ENCODE measurements around the gene ITGB3. TPM values are rescaled to one million over a fixed set of nuclear protein-coding genes. Genes with fewer than 3 reads are reported as not detected.

ITGB3 gene
- total RNA-seq, 2 experiments from 2014 or later = not detected

GRCh38 chr17:47330548-47330947, 76.9 kb downstream of the ITGB3 start:
- POLR2A ChIA-PET = no interaction called here
- Mint-ChIP-seq H3K4me1 (ENCODE audit: low read depth) (peaks cover under 1% of the 10 kb centered on the region), H3K27ac (no peak overlapping the region), H3K27me3 (no peaks in the 10 kb centered on the region), H3K4me3 (no peak overlapping the region), H3K36me3 (ENCODE audit: low read depth) (peaks cover 7% of the 10 kb centered on the region), H3K9me3 (no peaks in the 10 kb centered on the region)
- no peak for TF ChIP-seq CTCF (IDR thresholded peaks at IDR 0.05)
- intact Hi-C loops (cut with micrococcal nuclease) = no loop called here
- DNase-seq (no peak), ATAC-seq (no peak)
- CTCF ChIA-PET = interaction anchor here (1.5 kb wide), 1 partner anchor 15 kb away, joined by 3 read pairs; no protein-coding TSS in a partner anchor

GRCh38 chr17:47332287-47332686, 78.7 kb downstream of the ITGB3 start:
- Mint-ChIP-seq H3K27me3 (no peaks in the 10 kb centered on the region), H3K36me3 (ENCODE audit: low read depth) (peaks cover 8% of the 10 kb centered on the region), H3K27ac (no peak overlapping the region), H3K9me3 (no peaks in the 10 kb centered on the region), H3K4me3 (no peak overlapping the region), H3K4me1 (ENCODE audit: low read depth) (no peaks in the 10 kb centered on the region)
- TF ChIP-seq CTCF (IDR thresholded peaks at IDR 0.05) = no peak
- ChIA-PET CTCF (no interaction called here), POLR2A (no interaction called here)
- no peak for ATAC-seq
- intact Hi-C loops (cut with micrococcal nuclease) = no loop called here
- no peak for DNase-seq

- Mint-ChIP-seq H3K9me3 (no peaks in the 10 kb centered on the region), H3K27ac (no peak overlapping the region), H3K4me3 (no peak overlapping the region), H3K4me1 (ENCODE audit: low read depth) (no peaks in the 10 kb centered on the region), H3K36me3 (ENCODE audit: low read depth) (peaks cover 8% of the 10 kb centered on the region), H3K27me3 (no peaks in the 10 kb centered on the region)
- DNase-seq (no peak), ATAC-seq (no peak)
- ChIA-PET CTCF (interaction anchor here (2.1 kb wide), 1 partner anchor 280 kb away, joined by 7 read pairs; no protein-coding TSS in a partner anchor), POLR2A (no interaction called here)
- no peak for TF ChIP-seq CTCF (IDR thresholded peaks at IDR 0.05)
- intact Hi-C loops (cut with micrococcal nuclease) = no loop called here
Measured at GRCh38 chr17:47335101-47335936, 81.7 kb downstream of the ITGB3 start.

GRCh38 chr17:47338026-47338425, 84.4 kb downstream of the ITGB3 start:
- Mint-ChIP-seq H3K4me3 (no peak overlapping the region), H3K27me3 (no peaks in the 10 kb centered on the region), H3K9me3 (no peaks in the 10 kb centered on the region), H3K4me1 (ENCODE audit: low read depth) (no peaks in the 10 kb centered on the region), H3K36me3 (ENCODE audit: low read depth) (peaks cover 4% of the 10 kb centered on the region), H3K27ac (no peak overlapping the region)
- ATAC-seq = no peak
- ChIA-PET POLR2A (no interaction called here), CTCF (interaction anchor here (1.0 kb wide), 1 partner anchor 278 kb away, joined by 4 read pairs; no protein-coding TSS in a partner anchor)
- intact Hi-C loops (cut with micrococcal nuclease) = no loop called here
- DNase-seq = no peak
- no peak for TF ChIP-seq CTCF (IDR thresholded peaks at IDR 0.05)

GRCh38 chr17:47352848-47353247, 99.2 kb downstream of the ITGB3 start:
- H3K36me3 Mint-ChIP-seq (ENCODE audit: low read depth) = peaks cover 3% of the 10 kb centered on the region
- no peaks in the 10 kb centered on the region for H3K9me3 Mint-ChIP-seq
- CTCF ChIA-PET = interaction anchor here (1.6 kb wide), 1 partner anchor 123 kb away, joined by 4 read pairs; no protein-coding TSS in a partner anchor
- intact Hi-C loops (cut with micrococcal nuclease) = no loop called here
- ATAC-seq (no peak), DNase-seq (no peak)
- H3K4me3 Mint-ChIP-seq = no peak overlapping the region
- peaks cover 4% of the 10 kb centered on the region for H3K4me1 Mint-ChIP-seq (ENCODE audit: low read depth)
- POLR2A ChIA-PET = no interaction called here
- TF ChIP-seq CTCF (IDR thresholded peaks at IDR 0.05) = no peak
- no peak overlapping the region for H3K27ac Mint-ChIP-seq
- H3K27me3 Mint-ChIP-seq = no peaks in the 10 kb centered on the region

All from activated CD8-positive, alpha-beta T cell treated with anti-CD3 and anti-CD28 coated beads for 36 hours (primary cell).